Astrocyte of the spinal cord (primary cell): ENCODE measurements around the gene HLCS.

Experiments used
- DNase-seq: peaks from one replicate; pipeline ENCODE4 v3.0.0; 2011; ENCODE audit warnings: low read depth, low spot score
- H3K4me3 ChIP-seq: 2 replicates; pipeline ENCODE4 v1.5.1; 2011; ENCODE audit warnings: low read depth, mild to moderate bottlenecking, low read length, moderate library complexity
- in situ Hi-C: cut with HindIII; loops from 2 replicates; pipeline ENCODE4 v1.10.0; 2017; ENCODE audit warnings: low sequenced_read_pairs
- TF ChIP-seq, protein P1 (sequence below): IDR thresholded peaks from 2 replicates; pipeline ENCODE4 v1.5.1; 2012; ENCODE audit warnings: low read depth, mild to moderate bottlenecking, low read length, inconsistent platforms

Gene HLCS

DNA sequence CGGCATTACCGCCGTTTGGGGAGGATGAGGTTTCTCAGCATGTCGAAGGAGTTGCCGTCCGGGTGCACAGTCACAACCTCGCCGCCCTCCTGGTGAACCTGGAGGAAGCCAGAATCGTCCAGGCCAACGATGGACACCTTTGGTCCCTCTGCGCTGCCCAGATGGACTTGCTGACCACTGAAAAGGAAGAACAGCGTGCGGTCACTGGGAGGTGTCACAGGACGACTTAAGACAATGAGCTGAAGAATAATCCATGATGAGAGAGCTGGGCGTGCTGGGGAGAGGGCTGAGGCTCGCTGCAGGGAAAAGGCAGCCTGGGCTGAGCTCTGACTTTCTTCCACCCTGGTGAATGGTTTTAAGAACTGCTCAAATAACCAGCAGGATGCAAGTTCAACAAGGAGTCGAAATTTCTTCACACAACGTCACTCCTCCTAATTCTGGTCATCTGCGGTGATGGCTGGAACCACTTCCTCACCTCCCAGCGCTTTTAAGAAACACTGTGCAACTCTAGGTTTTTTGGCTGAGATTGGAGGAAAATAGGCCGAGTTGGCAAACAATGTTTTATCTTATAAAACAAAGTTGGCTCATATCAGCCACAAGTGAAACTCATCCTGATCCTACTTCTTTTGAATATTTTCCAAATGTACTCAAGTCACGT lies 212.1 kb downstream of the HLCS start:
- TF ChIP-seq, protein P1, sequence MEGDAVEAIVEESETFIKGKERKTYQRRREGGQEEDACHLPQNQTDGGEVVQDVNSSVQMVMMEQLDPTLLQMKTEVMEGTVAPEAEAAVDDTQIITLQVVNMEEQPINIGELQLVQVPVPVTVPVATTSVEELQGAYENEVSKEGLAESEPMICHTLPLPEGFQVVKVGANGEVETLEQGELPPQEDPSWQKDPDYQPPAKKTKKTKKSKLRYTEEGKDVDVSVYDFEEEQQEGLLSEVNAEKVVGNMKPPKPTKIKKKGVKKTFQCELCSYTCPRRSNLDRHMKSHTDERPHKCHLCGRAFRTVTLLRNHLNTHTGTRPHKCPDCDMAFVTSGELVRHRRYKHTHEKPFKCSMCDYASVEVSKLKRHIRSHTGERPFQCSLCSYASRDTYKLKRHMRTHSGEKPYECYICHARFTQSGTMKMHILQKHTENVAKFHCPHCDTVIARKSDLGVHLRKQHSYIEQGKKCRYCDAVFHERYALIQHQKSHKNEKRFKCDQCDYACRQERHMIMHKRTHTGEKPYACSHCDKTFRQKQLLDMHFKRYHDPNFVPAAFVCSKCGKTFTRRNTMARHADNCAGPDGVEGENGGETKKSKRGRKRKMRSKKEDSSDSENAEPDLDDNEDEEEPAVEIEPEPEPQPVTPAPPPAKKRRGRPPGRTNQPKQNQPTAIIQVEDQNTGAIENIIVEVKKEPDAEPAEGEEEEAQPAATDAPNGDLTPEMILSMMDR = peak; percentile 3
- no peak overlapping the region for H3K4me3 ChIP-seq
- in situ Hi-C loops = no loop called here
- peak; percentile 79 for DNase-seq

DNA sequence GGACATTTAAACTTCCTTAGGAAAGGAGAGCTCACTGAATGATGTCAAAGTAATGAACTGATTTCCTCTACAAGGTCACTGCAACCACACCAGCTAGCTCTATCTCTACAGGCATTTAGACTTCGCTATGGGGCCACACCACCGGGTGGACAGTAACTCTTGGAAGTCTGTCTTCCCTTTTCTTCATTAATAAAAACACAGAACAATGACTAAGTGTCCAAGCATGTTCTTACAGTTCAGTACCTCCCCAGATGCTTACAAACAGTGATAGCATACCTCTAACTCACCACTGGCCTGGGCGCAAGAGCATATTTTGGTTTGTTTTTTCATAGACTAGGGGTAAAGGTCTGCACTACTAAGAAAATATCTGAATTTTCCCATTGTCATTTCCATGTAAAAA lies 212.9 kb downstream of the HLCS start:
- in situ Hi-C loops = no loop called here
- peak; percentile 85 for DNase-seq
- no peak overlapping the region for H3K4me3 ChIP-seq
- TF ChIP-seq, protein P1 = no peak

GRCh38 chr21:36751383-36751782 lies 215.1 kb downstream of the HLCS start:
- H3K4me3 ChIP-seq = no peak overlapping the region
- in situ Hi-C loops = no loop called here
- TF ChIP-seq, protein P1 = no peak
- DNase-seq = no peak

GRCh38 chr21:36750576-36750959 lies 215.9 kb downstream of the HLCS start:
- in situ Hi-C loops = no loop called here
- TF ChIP-seq, protein P1 = no peak
- H3K4me3 ChIP-seq = no peak overlapping the region
- no peak for DNase-seq

DNA sequence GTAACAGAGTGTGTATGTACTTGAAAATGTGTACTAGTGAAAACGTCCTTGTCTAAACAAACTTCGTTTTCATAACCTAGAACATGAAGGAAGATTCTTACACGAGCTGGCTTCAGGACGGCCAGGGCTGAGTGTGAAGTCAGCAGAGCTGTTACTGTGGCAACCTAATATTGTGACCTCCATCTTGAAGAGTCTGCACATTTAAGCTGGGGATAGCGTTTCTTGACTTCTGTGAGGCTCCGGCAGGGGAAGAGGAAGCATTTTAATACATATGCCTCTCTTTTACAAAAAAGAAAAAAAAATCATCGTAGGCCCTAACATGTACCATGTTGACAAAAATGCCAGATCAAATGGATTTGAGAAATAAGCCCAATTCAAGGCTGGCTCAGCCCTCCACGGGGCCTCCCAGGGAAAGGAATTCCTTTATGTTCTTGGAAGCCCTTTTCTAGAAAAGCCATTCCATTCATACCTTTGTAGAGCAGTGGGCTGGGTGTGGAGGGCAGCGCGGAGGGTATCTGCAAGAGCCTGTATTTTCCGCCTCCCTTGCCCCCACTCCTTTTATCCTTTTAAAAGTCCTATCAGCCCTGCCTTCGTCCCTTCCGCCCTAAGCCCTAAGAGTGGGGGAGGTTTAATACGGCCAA lies 216.4 kb downstream of the HLCS start:
- DNase-seq = peak; percentile 65
- in situ Hi-C loops = no loop called here
- no peak overlapping the region for H3K4me3 ChIP-seq
- TF ChIP-seq, protein P1 = no peak

DNA sequence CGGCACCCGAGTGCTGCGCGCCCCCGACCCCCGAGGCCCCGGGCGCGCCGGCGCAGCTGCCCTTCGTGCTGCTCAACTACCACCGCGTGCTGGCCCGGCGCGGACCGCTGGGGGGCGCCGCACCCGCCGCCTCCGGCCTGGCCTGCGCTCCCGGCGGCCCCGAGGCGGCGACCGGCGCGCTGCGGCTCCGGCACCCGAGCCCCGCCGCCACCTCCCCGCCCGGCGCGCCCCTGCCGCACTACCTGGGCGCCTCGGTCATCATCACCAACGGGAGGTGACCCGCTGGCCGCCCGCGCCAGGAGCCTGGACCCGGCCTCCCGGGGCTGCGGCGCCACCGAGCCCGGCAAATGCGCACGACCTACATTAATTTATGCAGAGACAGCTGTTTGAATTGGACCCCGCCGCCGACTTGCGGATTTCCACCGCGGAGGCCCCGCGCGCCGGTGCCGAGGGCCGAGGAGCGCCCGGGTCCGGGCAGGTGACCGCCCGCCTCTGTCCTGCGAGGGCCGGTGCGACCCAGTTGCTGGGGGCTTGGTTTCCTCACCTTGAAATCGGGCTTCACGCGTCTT lies 218.6 kb downstream of the HLCS start:
- TF ChIP-seq, protein P1 = peak; percentile 36
- peak overlapping the region; percentile 28 for H3K4me3 ChIP-seq
- DNase-seq = no peak
- in situ Hi-C loops = no loop called here
